Panc1 (cell line): Measurements from ENCODE around the gene HSF5. TPM values are rescaled to one million over a fixed set of nuclear protein-coding genes. Genes with fewer than 3 reads are reported as not detected.

Source experiments
- ATAC-seq: fragments of 200-7000 bp; cut with Tn5 transposase; 2 replicates; pipeline ENCODE4 v1.9.1; 2020; ENCODE audit warnings: mild to moderate bottlenecking, moderate library complexity
- BruUV-seq: library from RNA; stranded (reverse); fragments of 400-500 nt; replicated peaks from 2 replicates; lab custom pipeline; 2021; lab: Mats Ljungman, UMichigan
- CTCF ChIA-PET: fragments of 300-600 bp; sonication (Branson Sonifier 250); formaldehyde crosslinking; loops from one replicate; lab custom pipeline; 2022; ENCODE audit warnings: antibody characterized with exemption; lab: Charles Lee
- POLR2A ChIA-PET: fragments of 300-600 bp; sonication (Branson Sonifier 250); formaldehyde crosslinking; loops from one replicate; lab custom pipeline; 2022; ENCODE audit warnings: antibody characterized with exemption; lab: Charles Lee
- DNase-seq: peaks from one replicate; pipeline ENCODE4 v3.0.0-alpha.2; 2010; ENCODE audit warnings: low read depth, low spot score
- H3K27ac ChIP-seq: 2 replicates; pipeline ENCODE4 v1.5.1; 2011; ENCODE audit warnings: mild to moderate bottlenecking, low read length, inconsistent platforms
- H3K27me3 ChIP-seq: fragments of 200-500 bp; sonication (Bioruptor generic); 2 replicates; pipeline ENCODE4 v1.6.0; 2014; ENCODE audit warnings: low read length, inconsistent platforms; ENCODE audit not compliant: control insufficient read depth, insufficient read depth
- H3K36me3 ChIP-seq: fragments of 200-500 bp; sonication (Bioruptor generic); 2 replicates; pipeline ENCODE4 v1.5.1; 2014; ENCODE audit warnings: inconsistent platforms, mild to moderate bottlenecking, low read length, moderate library complexity; ENCODE audit not compliant: control insufficient read depth, insufficient read depth
- H3K4me1 ChIP-seq: 2 replicates; pipeline ENCODE4 v1.5.1; 2011; ENCODE audit warnings: inconsistent platforms, mild to moderate bottlenecking, low read length, moderate library complexity; ENCODE audit not compliant: control insufficient read depth, insufficient read depth
- H3K4me3 ChIP-seq, 2 experiments: 2 replicates each; pipeline ENCODE4 v1.5.1; 2011 to 2012; ENCODE audit warnings: low read depth in 2 of 2, low read length in 2 of 2, mild to moderate bottlenecking in 2 of 2, inconsistent platforms in 1 of 2, moderate library complexity in 1 of 2
- H3K9me3 ChIP-seq: fragments of 200-500 bp; sonication (Bioruptor generic); 2 replicates; pipeline ENCODE4 v1.5.1; 2014; ENCODE audit warnings: low read depth, mild to moderate bottlenecking, inconsistent platforms, low read length, moderate library complexity; ENCODE audit not compliant: control insufficient read depth, insufficient read depth
- CTCF ChIP-seq: fragments of 450-650 bp; IDR thresholded peaks from 2 replicates; pipeline ENCODE4 v1.5.1; 2017; ENCODE audit warnings: mild to moderate bottlenecking
- POLR2AphosphoS5 ChIP-seq: IDR thresholded peaks from 2 replicates; pipeline ENCODE4 v1.6.1; 2012; ENCODE audit warnings: mild to moderate bottlenecking, low read depth, low read length, moderate library complexity
- REST ChIP-seq, 2 experiments: IDR thresholded peaks; 2 replicates each; pipeline ENCODE4 v1.6.1; 2011 to 2012; ENCODE audit warnings: low read depth in 2 of 2, control low read depth in 1 of 2, low read length in 1 of 2, mild to moderate bottlenecking in 1 of 2, moderate library complexity in 1 of 2; ENCODE audit not compliant: insufficient read depth in 1 of 2
- SIN3A ChIP-seq: IDR thresholded peaks from 2 replicates; pipeline ENCODE4 v1.6.1; 2012; ENCODE audit warnings: low read depth, mild to moderate bottlenecking, low read length, moderate library complexity, borderline replicate concordance; ENCODE audit not compliant: insufficient read depth
- TCF7L2 ChIP-seq: IDR thresholded peaks from 2 replicates; pipeline ENCODE4 v1.6.1; 2011; ENCODE audit warnings: mild to moderate bottlenecking, low read depth, low read length, inconsistent platforms
- in situ Hi-C: cut with HindIII; loops from 2 replicates; pipeline ENCODE4 v1.10.0; 2016; ENCODE audit warnings: low sequenced_read_pairs, low pct_unique_long_range_greater_than_20kb
- intact Hi-C: fragments of 100-400 bp; cut with micrococcal nuclease; formaldehyde crosslinking; loops from one replicate; pipeline ENCODE4 v1.10.0; 2022; ENCODE audit not compliant: unreplicated experiment
- total RNA-seq: library from RNA; stranded (reverse); gene quantifications from one replicate; pipeline ENCODE4 v1.2.1, GENCODE V29; 2021; ENCODE audit not compliant: unreplicated experiment

Gene HSF5
- total RNA-seq, 1 experiment from 2014 or later = not detected

- BruUV-seq = no TSS peak
- Histone ChIP-seq H3K4me1 (no peaks in the 10 kb centered on the region), H3K27me3 (no peaks in the 10 kb centered on the region), H3K9me3 (no peaks in the 10 kb centered on the region), H3K36me3 (no peaks in the 10 kb centered on the region), H3K27ac (no peak overlapping the region), H3K4me3 (no peak overlapping the region)
- CTCF ChIA-PET = no interaction called here
- DNase-seq (no peak), ATAC-seq (no peak)
- in situ Hi-C loops (no loop called here), intact Hi-C loops (no loop called here)
- no peak for TF ChIP-seq POLR2AphosphoS5
- no peak for TF ChIP-seq CTCF
- TF ChIP-seq REST (IDR thresholded peaks at IDR 0.05; ENCODE audit: insufficient read depth in 1 of 2, low read depth in 2 of 2, low read length in 1 of 2) = no peak
- no peak for TF ChIP-seq TCF7L2
- TF ChIP-seq SIN3A = no peak
- POLR2A ChIA-PET = no interaction called here
Observed at GRCh38 chr17:58506354-58507080, 18.3 kb upstream of the HSF5 start.

GRCh38 chr17:58504826-58505351 is 16.7 kb upstream of the HSF5 start:
- no peaks in the 10 kb centered on the region for H3K36me3 ChIP-seq
- POLR2A ChIA-PET = no interaction called here
- ATAC-seq = no peak
- in situ Hi-C loops (no loop called here), intact Hi-C loops (no loop called here)
- CTCF ChIA-PET = no interaction called here
- no peaks in the 10 kb centered on the region for H3K4me1 ChIP-seq
- no peaks in the 10 kb centered on the region for H3K9me3 ChIP-seq
- BruUV-seq = no TSS peak
- H3K4me3 ChIP-seq = no peak overlapping the region
- no peak for DNase-seq
- no peaks in the 10 kb centered on the region for H3K27me3 ChIP-seq
- H3K27ac ChIP-seq = no peak overlapping the region
- no peak for TF ChIP-seq CTCF
- TF ChIP-seq POLR2AphosphoS5 = no peak
- no peak for TF ChIP-seq TCF7L2
- no peak for TF ChIP-seq REST (IDR thresholded peaks at IDR 0.05; ENCODE audit: insufficient read depth in 1 of 2, low read depth in 2 of 2, low read length in 1 of 2)
- no peak for TF ChIP-seq SIN3A
